Epithelial cell of esophagus (primary cell): ENCODE data around the gene ACAD9.
"Not testable (repeated sequence)": the region's sequence is repeated elsewhere in the genome, so short reads cannot be mapped to it uniquely, and the experiment has no call there.

ENCODE experiments used
- DNase-seq: peaks from one replicate; pipeline ENCODE4 v3.0.0; 2010; ENCODE audit warnings: low read depth
- H3K4me3 ChIP-seq: 2 replicates; pipeline ENCODE4 v1.5.1; 2011; ENCODE audit warnings: mild to moderate bottlenecking, low read length, control low read depth
- CTCF ChIP-seq: IDR thresholded peaks from 2 replicates; pipeline ENCODE4 v1.5.1; 2011; ENCODE audit warnings: low read depth, mild to moderate bottlenecking, low read length, control low read depth, inconsistent platforms; ENCODE audit not compliant: insufficient read depth; ENCODE audit errors: missing control alignments

Gene ACAD9

GRCh38 chr3:128879125-128879969 is at the start of gene ACAD9:
Gene ACAD9, plus strand, starts transcription at chr3:128879620. Its CDS starts 72 bp downstream, at chr3:128879692.
- no peak for TF ChIP-seq CTCF
- peak within 1 kb of the TSS; percentile 98 for H3K4me3 ChIP-seq

DNA sequence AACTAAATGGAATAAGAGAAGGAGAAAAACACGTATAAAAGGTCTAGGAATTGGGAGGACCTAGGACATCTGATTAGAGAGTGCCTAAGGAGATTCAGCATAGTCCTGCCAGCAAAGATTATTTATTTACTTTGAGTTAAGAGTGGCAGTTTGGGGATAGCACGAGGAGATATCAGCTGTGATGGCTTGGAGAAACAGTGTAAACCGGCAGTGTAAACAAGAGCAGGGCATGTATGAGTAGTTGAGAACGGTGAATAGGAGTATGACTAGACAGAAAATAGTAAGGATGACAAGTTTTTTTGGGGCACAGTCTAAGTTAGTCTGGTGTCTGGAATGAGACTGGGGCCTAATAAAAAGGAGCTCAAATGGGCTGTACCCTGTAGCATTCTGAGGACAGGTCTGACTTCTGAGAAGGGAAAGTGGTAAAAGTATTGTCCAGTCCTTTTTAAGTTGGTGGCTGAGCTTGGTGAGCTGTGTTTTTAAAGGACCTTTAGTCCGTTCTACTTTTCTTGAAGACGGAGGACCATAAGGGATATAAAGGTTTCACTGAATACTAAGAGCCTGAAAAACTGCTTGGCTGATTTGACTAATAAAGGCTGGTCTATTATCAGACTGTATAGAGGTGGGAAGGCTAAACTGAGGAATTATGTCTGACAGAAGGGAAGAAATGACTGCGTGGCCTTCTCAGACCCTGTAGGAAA is 49.3 kb upstream of the ACAD9 start:
- H3K4me3 ChIP-seq, DNase-seq: not testable (repeated sequence)

More at GRCh38 chr3:128879125-128879969, at the start of gene ACAD9:
- DNase-seq = peak; percentile 98

GRCh38 chr3:128830762-128831161 is 48.7 kb upstream of the ACAD9 start:
- H3K4me3 ChIP-seq, DNase-seq: not testable (repeated sequence)

GRCh38 chr3:128832979-128833378 is 46.4 kb upstream of the ACAD9 start:
- DNase-seq = not testable (repeated sequence)

GRCh38 chr3:128835096-128835495 is 44.3 kb upstream of the ACAD9 start:
- DNase-seq = no peak
- TF ChIP-seq CTCF = no peak
- H3K4me3 ChIP-seq = no peak overlapping the region

More at GRCh38 chr3:128832979-128833378, 46.4 kb upstream of the ACAD9 start:
- not testable (repeated sequence) for H3K4me3 ChIP-seq

- no peak for TF ChIP-seq CTCF
- no peak for DNase-seq
Observed at GRCh38 chr3:128841926-128842920, 37.2 kb upstream of the ACAD9 start.

GRCh38 chr3:128844502-128844901 is 34.9 kb upstream of the ACAD9 start:
- H3K4me3 ChIP-seq = no peak overlapping the region
- TF ChIP-seq CTCF = no peak
- no peak for DNase-seq

More at GRCh38 chr3:128841926-128842920, 37.2 kb upstream of the ACAD9 start:
- H3K4me3 ChIP-seq = no peak overlapping the region
